OCI-LY3 (cell line): ENCODE results near the gene TMPO.

Experiments used
- H2AFZ ChIP-seq: fragments of 200-600, 300-600 bp; shearing (Covaris generic); 2 replicates; pipeline ENCODE4 v1.6.0; 2014; ENCODE audit warnings: antibody characterized with exemption, low read depth, low read length
- H3K27ac ChIP-seq: fragments of 200-600, 300-600 bp; sonication (generic); 2 replicates; pipeline ENCODE4 v1.5.1; 2014; ENCODE audit warnings: mild to moderate bottlenecking, low read length, moderate library complexity, mixed read lengths
- H3K27me3 ChIP-seq: fragments of 200-600, 300-600 bp; sonication (generic); 2 replicates; pipeline ENCODE4 v1.6.1; 2014; ENCODE audit warnings: low read depth, low read length, mixed read lengths
- H3K36me3 ChIP-seq: fragments of 200-600, 300-600 bp; sonication (generic); replicated peaks from 2 replicates; pipeline ENCODE3; 2014; ENCODE audit warnings: low read depth, low read length, mixed read lengths
- H3K4me1 ChIP-seq: fragments of 300-600, 200-600 bp; sonication (generic); 2 replicates; pipeline ENCODE4 v1.6.1; 2014; ENCODE audit warnings: low read length, mixed read lengths
- H3K4me2 ChIP-seq: fragments of 200-600, 300-600 bp; sonication (generic); 2 replicates; pipeline ENCODE4 v1.6.1; 2014; ENCODE audit warnings: low read length, mixed read lengths
- H3K4me3 ChIP-seq: fragments of 300-600, 200-600 bp; sonication (generic); 2 replicates; pipeline ENCODE4 v1.5.1; 2014; ENCODE audit warnings: antibody characterized with exemption, mild to moderate bottlenecking, low read length, moderate library complexity
- H3K79me2 ChIP-seq: fragments of 300-600, 200-600 bp; shearing (Covaris generic); 2 replicates; pipeline ENCODE4 v1.6.1; 2014; ENCODE audit warnings: mild to moderate bottlenecking, low read length, mixed read lengths
- H3K9ac ChIP-seq: fragments of 300-600, 200-600 bp; shearing (Covaris generic); 2 replicates; pipeline ENCODE4 v1.6.0; 2014; ENCODE audit warnings: mild to moderate bottlenecking, low read length, moderate library complexity
- H3K9me3 ChIP-seq: fragments of 200-600, 300-600 bp; shearing (Covaris generic); 2 replicates; pipeline ENCODE4 v1.6.1; 2014; ENCODE audit warnings: low read length, mixed read lengths; ENCODE audit not compliant: insufficient read depth
- H4K20me1 ChIP-seq: fragments of 200-600, 300-600 bp; sonication (generic); 2 replicates; pipeline ENCODE4 v1.6.1; 2016; ENCODE audit warnings: low read length, mixed read lengths; ENCODE audit not compliant: insufficient read depth
- CTCF ChIP-seq: fragments of 200-600, 300-600 bp; sonication (generic); IDR thresholded peaks from 2 replicates; pipeline ENCODE4 v1.5.1; 2014; ENCODE audit warnings: antibody characterized with exemption, low read length, low read depth
- EZH2phosphoT487 ChIP-seq: fragments of 200-600 bp; shearing (Covaris generic); IDR thresholded peaks from 2 replicates; pipeline ENCODE4 v1.6.1; 2018; ENCODE audit warnings: antibody characterized with exemption, mixed run types, low read depth

TMPO gene

GRCh38 chr12:98515287-98516110, at the start of gene TMPO:
TSS of gene TMPO (plus strand) at chr12:98515590. CDS start at chr12:98515868, 278 bp downstream.
- Histone ChIP-seq H3K4me1 (peaks cover 36% of the 10 kb centered on the region), H3K9me3 (no peaks in the 10 kb centered on the region), H3K27me3 (no peaks in the 10 kb centered on the region), H3K27ac (peak within 1 kb of the TSS; percentile 99), H3K79me2 (peaks cover 74% of the 10 kb centered on the region), H2AFZ (no peak within 1 kb of the TSS), H3K4me3 (peak within 1 kb of the TSS; percentile 98), H3K4me2 (peak within 1 kb of the TSS; percentile 90), H3K36me3 (peaks cover 30% of the 10 kb centered on the region), H3K9ac (peak within 1 kb of the TSS; percentile 100), H4K20me1 (peaks cover 28% of the 10 kb centered on the region)
- TF ChIP-seq EZH2phosphoT487 (no peak), CTCF (no peak)

GRCh38 chr12:98465950-98466602, 49.3 kb upstream of the TMPO start:
- Histone ChIP-seq H3K9me3 (no peaks in the 10 kb centered on the region), H3K27me3 (peaks cover 17% of the 10 kb centered on the region), H3K9ac (no peak overlapping the region), H3K79me2 (no peaks in the 10 kb centered on the region), H3K36me3 (no peaks in the 10 kb centered on the region), H4K20me1 (no peaks in the 10 kb centered on the region), H3K4me2 (no peak overlapping the region), H3K4me3 (no peak overlapping the region), H2AFZ (no peak overlapping the region), H3K4me1 (no peaks in the 10 kb centered on the region), H3K27ac (no peak overlapping the region)
- no peak for TF ChIP-seq EZH2phosphoT487
- no peak for TF ChIP-seq CTCF

GRCh38 chr12:98466640-98467400, 48.6 kb upstream of the TMPO start:
- H4K20me1 ChIP-seq: no peaks in the 10 kb centered on the region

More at GRCh38 chr12:98466640-98467400, 48.6 kb upstream of the TMPO start:
- Histone ChIP-seq H3K4me2 (no peak overlapping the region), H3K9me3 (no peaks in the 10 kb centered on the region), H3K4me1 (no peaks in the 10 kb centered on the region), H3K4me3 (no peak overlapping the region), H2AFZ (no peak overlapping the region), H3K36me3 (no peaks in the 10 kb centered on the region), H3K27me3 (peaks cover 17% of the 10 kb centered on the region), H3K27ac (no peak overlapping the region), H3K79me2 (no peaks in the 10 kb centered on the region), H3K9ac (no peak overlapping the region)
- TF ChIP-seq CTCF (no peak), EZH2phosphoT487 (no peak)
